Measurements from ENCODE around the gene CLNS1A. TPM values are rescaled to one million over a fixed set of nuclear protein-coding genes. Genes with fewer than 3 reads are reported as not detected.

Gene CLNS1A
- total and polyA plus RNA-seq, 9 of the 15 experiments (the other 6 are each of a cell fraction or from before 2014, with no cell fraction given) = 146 to 472 (median 345) TPM

GRCh38 chr11:77589521-77590193, 47.9 kb downstream of the CLNS1A start, which contains the start of gene AQP11 (continued):
- TF ChIP-seq RAD21 (CRISPR knock-in tag; conservative IDR thresholded peaks at IDR 0.05 in 1 of 2, IDR thresholded peaks at IDR 0.05 in 1 of 2) = no peak
- TF ChIP-seq RBM14 (IDR thresholded peaks at IDR 0.05; ENCODE audit: borderline replicate concordance, insufficient read depth, low read depth, low read length) = peak; percentile 49; the same call in 1 of the 2 replicates
- TF ChIP-seq SRSF9 (IDR thresholded peaks at IDR 0.05; ENCODE audit: borderline replicate concordance, low read depth, low read length) = no peak
- TF ChIP-seq ZNF253 (CRISPR knock-in tag; conservative IDR thresholded peaks at IDR 0.05) = no peak
- TF ChIP-seq ETV5 (CRISPR knock-in tag; IDR thresholded peaks at IDR 0.05; ENCODE audit: low read depth) = no peak
- TF ChIP-seq POLR2AphosphoS5 (IDR thresholded peaks at IDR 0.05; ENCODE audit: control insufficient read depth, insufficient read depth, low read depth, low read length) = no peak
- no peak for TF ChIP-seq MIER1 (IDR thresholded peaks at IDR 0.05; ENCODE audit: low read depth)
- no peak for TF ChIP-seq ZNF24 (IDR thresholded peaks at IDR 0.05)
- TF ChIP-seq ARHGAP35 (IDR thresholded peaks at IDR 0.05; ENCODE audit: partially characterized antibody) = no peak
- no peak for TF ChIP-seq RHOXF2B (CRISPR knock-in tag; conservative IDR thresholded peaks at IDR 0.05)
- TF ChIP-seq HLTF (IDR thresholded peaks at IDR 0.05) = no peak
- no peak for TF ChIP-seq KLF16 (IDR thresholded peaks at IDR 0.05)
- TF ChIP-seq JUNB (CRISPR knock-in tag; conservative IDR thresholded peaks at IDR 0.05) = no peak
- TF ChIP-seq EGR1 (conservative IDR thresholded peaks at IDR 0.05) = no peak
- no peak for TF ChIP-seq ZFP36 (IDR thresholded peaks at IDR 0.05; ENCODE audit: low read depth, low read length, partially characterized antibody)
- TF ChIP-seq MCM5 (IDR thresholded peaks at IDR 0.05; ENCODE audit: low read depth) = no peak
- no peak for TF ChIP-seq PRMT5 (CRISPR knock-in tag; IDR thresholded peaks at IDR 0.05)
- no peak for TF ChIP-seq ZNF717 (CRISPR knock-in tag; IDR thresholded peaks at IDR 0.05)
- TF ChIP-seq PCBP1 (IDR thresholded peaks at IDR 0.05; ENCODE audit: low read depth, low read length, poor library complexity, severe bottlenecking) = no peak
- no peak for TF ChIP-seq ZZZ3 (IDR thresholded peaks at IDR 0.05)
- TF ChIP-seq MCM2 (IDR thresholded peaks at IDR 0.05; ENCODE audit: low read depth) = no peak
- no peak for TF ChIP-seq BCL6 (CRISPR knock-in tag; IDR thresholded peaks at IDR 0.05)
- no peak for TF ChIP-seq ZNF121 (CRISPR knock-in tag; conservative IDR thresholded peaks at IDR 0.05)
- TF ChIP-seq SP1 (CRISPR knock-in tag; IDR thresholded peaks at IDR 0.05) = no peak
- TF ChIP-seq RFX5 (IDR thresholded peaks at IDR 0.05; ENCODE audit: low read depth, low read length) = no peak
- TF ChIP-seq MBD1 (CRISPR knock-in tag; IDR thresholded peaks at IDR 0.05) = no peak
- no peak for TF ChIP-seq ZNF644 (tag; IDR thresholded peaks at IDR 0.05; ENCODE audit: low read depth)

Measured in K562 (cell line).